Mammary epithelial cell (primary cell): ENCODE data around the gene PEAK1.

Experiments used
- EZH2 ChIP-seq: IDR thresholded peaks from 2 replicates; pipeline ENCODE4 v1.6.1; 2012; ENCODE audit warnings: low read length, inconsistent platforms, borderline replicate concordance
- TF ChIP-seq, protein P1 (sequence below), 2 donors: IDR thresholded peaks in 1 of 2; conservative IDR thresholded peaks in 1 of 2; 2 replicates each; pipeline ENCODE4 v1.5.1; 2011 to 2012; ENCODE audit warnings: inconsistent platforms in 2 of 2, low read length in 2 of 2, mild to moderate bottlenecking in 2 of 2, control low read depth in 1 of 2, low read depth in 1 of 2; ENCODE audit not compliant: insufficient read depth in 1 of 2; ENCODE audit errors: extremely low read depth in 1 of 2

DNA sequence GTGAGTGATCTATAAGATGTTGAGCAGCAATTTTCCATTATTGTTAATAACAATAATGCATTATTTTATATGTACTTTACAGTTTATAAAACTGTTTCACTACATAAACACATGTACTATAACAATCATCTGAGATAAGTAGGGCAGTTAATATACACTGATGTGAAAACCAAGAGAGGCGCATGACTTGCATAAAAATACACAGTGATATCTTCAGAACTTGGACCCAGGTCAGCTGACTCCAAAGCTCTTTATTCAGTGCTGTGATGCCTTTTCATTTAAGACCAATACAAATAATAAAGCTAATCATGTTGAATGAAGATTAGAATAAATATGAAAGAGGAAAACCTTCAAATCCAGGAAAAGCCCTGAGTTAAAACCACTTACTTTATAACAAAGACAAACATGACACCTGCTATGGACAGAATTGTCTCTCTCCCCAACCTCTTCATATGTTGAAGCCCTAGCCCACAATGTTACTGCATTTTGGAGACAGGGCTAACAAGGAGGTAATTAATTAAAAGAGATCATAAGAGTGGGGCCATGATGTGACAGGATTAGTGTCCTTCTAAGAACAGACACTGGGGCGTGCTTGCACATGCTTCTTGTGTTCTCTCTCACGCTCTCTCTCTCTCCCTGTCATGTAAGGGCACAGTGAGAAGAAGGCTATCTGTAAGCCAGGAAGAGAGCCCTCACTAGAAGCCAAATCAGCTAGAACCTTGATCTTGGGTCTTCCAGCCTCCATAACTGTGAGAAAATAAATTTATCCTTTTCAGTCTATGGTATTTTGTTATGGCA is 293.2 kb downstream of the PEAK1 start:
- TF ChIP-seq EZH2: no peak
- TF ChIP-seq, protein P1, sequence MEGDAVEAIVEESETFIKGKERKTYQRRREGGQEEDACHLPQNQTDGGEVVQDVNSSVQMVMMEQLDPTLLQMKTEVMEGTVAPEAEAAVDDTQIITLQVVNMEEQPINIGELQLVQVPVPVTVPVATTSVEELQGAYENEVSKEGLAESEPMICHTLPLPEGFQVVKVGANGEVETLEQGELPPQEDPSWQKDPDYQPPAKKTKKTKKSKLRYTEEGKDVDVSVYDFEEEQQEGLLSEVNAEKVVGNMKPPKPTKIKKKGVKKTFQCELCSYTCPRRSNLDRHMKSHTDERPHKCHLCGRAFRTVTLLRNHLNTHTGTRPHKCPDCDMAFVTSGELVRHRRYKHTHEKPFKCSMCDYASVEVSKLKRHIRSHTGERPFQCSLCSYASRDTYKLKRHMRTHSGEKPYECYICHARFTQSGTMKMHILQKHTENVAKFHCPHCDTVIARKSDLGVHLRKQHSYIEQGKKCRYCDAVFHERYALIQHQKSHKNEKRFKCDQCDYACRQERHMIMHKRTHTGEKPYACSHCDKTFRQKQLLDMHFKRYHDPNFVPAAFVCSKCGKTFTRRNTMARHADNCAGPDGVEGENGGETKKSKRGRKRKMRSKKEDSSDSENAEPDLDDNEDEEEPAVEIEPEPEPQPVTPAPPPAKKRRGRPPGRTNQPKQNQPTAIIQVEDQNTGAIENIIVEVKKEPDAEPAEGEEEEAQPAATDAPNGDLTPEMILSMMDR (conservative IDR thresholded peaks at IDR 0.05 in 1 of 2, IDR thresholded peaks at IDR 0.05 in 1 of 2; ENCODE audit: extremely low read depth in 1 of 2, insufficient read depth in 1 of 2, low read depth in 1 of 2, low read length in 2 of 2): no peak
